ENCODE results near the gene TMIGD3.

DNA sequence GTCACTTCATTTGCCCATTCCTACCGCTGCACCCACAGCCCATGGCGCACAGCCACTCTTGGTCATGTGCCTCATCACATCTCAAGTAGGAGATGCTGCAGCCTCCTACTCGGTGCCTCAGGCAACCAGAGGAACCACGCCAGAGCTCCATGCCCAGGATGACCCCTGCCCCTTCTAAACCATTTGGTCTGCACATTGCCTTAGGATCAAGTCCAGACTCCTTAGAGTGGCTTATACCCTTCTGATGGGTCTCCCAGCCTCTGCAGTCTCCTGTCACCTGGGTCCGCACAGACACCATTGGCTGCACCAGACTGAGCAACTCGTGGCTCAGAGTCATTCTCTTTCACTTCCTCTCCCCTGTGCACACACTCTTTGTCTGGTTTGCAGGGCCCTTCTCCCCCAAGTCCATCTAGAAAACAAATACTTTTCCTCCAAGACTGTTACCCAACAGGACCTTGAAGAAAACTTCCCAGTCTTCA is 2.2 kb upstream of the TMIGD3 start:
- TF ChIP-seq CTCF (IDR thresholded peaks at IDR 0.05) (no peak), POLR2A (IDR thresholded peaks at IDR 0.05) (peak; percentile 24)

Measured in right lobe of liver (tissue), 4 donors.